GM12873 (cell line): ENCODE data around the gene PLXNA4.

Experiments used
- TF ChIP-seq, protein P1 (sequence below): IDR thresholded peaks from 2 replicates; pipeline ENCODE4 v1.5.1; 2012; ENCODE audit warnings: low read depth, mild to moderate bottlenecking, moderate library complexity, low read length, control low read depth; ENCODE audit not compliant: insufficient read depth; ENCODE audit errors: missing control alignments

The PLXNA4 gene

DNA sequence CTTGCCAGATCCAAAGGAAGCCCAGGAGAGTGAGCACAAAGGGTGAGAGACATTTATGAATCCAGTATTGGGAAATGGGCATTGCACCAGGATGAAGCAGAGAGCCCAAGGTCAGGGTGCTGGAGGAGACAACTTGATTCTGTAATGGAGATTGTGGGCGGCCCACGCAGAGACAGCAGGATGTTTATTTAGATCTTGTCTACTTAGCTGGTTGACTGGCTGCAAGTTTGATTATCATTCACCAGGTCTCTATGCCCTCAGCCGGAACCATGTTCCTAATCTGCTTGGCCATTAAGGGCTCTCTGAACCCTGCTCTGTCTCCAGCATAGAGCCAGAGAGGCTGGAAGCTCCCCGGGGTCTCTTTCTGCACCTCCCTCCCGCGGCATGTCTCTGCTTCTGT, 188.7 kb downstream of the PLXNA4 start:
- TF ChIP-seq, protein P1, sequence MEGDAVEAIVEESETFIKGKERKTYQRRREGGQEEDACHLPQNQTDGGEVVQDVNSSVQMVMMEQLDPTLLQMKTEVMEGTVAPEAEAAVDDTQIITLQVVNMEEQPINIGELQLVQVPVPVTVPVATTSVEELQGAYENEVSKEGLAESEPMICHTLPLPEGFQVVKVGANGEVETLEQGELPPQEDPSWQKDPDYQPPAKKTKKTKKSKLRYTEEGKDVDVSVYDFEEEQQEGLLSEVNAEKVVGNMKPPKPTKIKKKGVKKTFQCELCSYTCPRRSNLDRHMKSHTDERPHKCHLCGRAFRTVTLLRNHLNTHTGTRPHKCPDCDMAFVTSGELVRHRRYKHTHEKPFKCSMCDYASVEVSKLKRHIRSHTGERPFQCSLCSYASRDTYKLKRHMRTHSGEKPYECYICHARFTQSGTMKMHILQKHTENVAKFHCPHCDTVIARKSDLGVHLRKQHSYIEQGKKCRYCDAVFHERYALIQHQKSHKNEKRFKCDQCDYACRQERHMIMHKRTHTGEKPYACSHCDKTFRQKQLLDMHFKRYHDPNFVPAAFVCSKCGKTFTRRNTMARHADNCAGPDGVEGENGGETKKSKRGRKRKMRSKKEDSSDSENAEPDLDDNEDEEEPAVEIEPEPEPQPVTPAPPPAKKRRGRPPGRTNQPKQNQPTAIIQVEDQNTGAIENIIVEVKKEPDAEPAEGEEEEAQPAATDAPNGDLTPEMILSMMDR = no peak

DNA sequence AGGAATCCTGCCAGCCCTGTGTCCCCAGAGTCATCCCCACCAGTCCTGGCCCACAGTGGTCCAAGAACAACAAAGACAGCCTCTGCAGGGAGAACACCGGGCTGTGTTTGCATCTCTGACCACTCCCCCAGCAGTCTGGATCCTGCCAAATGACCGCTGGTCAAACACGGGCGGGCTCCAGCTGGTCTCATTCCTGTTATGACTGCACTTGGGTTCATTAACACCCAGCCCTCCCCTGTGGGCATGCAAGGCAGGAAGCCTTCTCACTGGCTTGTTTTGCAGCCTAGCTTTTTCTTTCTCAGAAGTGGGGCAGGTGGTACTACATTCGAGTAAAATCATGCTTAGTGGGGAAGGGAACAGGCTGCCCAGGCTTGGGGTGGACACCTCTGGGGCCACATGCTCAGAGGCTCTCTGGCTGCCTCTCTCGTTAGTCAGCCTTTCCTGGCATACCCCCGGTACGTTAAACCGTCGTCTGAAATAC, 190.0 kb downstream of the PLXNA4 start:
- TF ChIP-seq, protein P1 = no peak

DNA sequence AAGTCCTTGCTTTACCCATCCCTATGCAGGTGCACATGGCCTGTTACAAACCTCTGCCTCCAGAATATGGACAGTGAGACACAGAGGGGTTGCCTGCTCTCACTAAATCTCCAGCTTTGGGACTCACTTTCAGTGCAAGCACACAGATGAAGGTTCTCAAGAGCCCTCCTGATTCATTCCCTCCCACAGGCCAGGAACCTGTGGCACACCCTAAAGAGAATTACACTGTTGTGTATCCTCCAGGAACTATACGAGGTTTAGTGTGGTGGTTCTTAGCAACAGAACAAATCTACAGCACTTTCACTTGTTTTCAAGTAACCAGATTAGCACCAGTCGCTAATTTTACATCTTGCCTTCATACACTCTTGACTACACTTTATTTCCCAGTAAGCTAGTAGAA, 192.3 kb downstream of the PLXNA4 start:
- TF ChIP-seq, protein P1 = no peak

GRCh38 chr7:132381742-132382472, 194.4 kb downstream of the PLXNA4 start:
- TF ChIP-seq, protein P1 = no peak

GRCh38 chr7:132380059-132380458, 196.2 kb downstream of the PLXNA4 start:
- TF ChIP-seq, protein P1 = no peak

DNA sequence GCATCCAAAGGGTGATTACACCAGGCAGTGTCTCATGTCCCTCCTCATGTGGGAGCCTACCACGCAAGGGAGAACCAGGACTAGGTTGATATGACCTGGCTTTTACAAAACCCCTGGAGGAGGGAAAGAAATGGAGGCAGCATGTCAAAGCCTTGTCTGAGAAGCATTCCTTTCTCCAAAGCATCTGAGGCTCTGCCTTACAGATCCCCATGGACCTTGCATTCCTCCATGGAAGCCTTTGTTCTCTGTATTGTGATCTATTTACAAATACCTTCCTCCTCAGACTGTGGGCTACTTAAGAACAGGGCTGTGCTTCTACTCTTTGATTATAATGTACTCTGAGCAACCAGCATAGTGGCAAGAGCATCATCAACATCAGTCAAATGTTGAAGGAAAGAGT, 197.0 kb downstream of the PLXNA4 start:
- TF ChIP-seq, protein P1 = no peak

DNA sequence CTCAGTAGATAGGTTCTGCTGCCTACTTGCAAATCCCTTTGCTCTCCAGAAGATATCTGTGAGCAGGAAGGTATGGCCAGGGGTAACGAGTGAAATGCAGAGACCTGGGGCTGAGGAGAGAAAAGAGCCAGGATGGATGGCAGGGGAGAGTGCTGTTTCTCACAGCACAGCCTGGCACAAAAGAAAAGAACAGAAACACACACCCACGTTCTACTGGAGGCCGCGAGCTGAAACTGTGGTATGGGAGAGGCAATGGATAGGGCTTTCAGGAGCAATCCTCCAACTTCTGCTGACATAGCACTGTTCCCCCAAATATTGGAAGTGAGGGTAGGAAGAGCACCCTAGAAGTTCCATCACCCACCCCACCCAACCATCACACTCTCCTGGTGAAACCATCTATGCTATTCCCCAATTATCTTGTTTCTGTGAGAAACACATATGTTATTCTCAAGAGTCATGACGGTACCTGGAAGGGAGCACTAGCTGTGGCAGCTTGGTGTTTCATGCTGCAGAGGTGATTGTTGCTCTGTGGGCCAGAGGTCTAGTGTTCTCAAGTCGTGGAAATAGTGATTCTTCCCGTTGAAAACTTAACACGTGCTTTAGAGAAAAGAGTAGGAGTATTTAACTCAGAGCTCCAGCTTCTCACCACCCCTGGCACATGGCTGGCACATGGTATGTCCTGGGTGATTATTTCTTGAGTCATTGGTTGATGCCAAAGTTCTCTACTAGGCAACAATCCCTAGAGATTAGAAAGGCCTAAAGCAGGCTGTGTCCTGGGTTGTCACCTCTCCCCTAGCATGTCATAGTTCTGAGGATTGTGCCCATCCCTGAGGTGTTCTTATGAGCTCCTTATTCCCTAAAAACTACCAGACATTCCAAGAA, 198.3 kb downstream of the PLXNA4 start:
- TF ChIP-seq, protein P1 = no peak
